Mesothelial cell of epicardium (in vitro differentiated cells): ENCODE measurements around the gene TP53I11. TPM values are rescaled to one million over a fixed set of nuclear protein-coding genes. Genes with fewer than 3 reads are reported as not detected.

ENCODE experiments used
- DNase-seq, 2 experiments: peaks; one replicate each; pipeline ENCODE4 v3.0.0; 2021; ENCODE audit warnings: low spot score in 2 of 2; ENCODE audit not compliant: unreplicated experiment in 2 of 2
- H3K27ac Mint-ChIP-seq: 2 replicates; pipeline ENCODE4 v1.8.0; 2021; ENCODE audit warnings: mixed read lengths
- H3K27me3 Mint-ChIP-seq: 2 replicates; pipeline ENCODE4 v1.8.0; 2021; ENCODE audit warnings: low read depth, mixed read lengths
- H3K36me3 Mint-ChIP-seq: 2 replicates; pipeline ENCODE4 v1.8.0; 2021; ENCODE audit warnings: mixed read lengths
- H3K4me1 Mint-ChIP-seq: 2 replicates; pipeline ENCODE4 v1.8.0; 2021; ENCODE audit warnings: mixed read lengths
- H3K4me3 Mint-ChIP-seq: 2 replicates; pipeline ENCODE4 v1.8.0; 2021; ENCODE audit warnings: mild to moderate bottlenecking, moderate library complexity, mixed read lengths
- H3K9me3 Mint-ChIP-seq: 2 replicates; pipeline ENCODE4 v1.8.0; 2021; ENCODE audit warnings: mixed read lengths
- CTCF ChIP-seq: fragments of 200-600 bp; sonication (generic); IDR thresholded peaks from one replicate; pipeline ENCODE4 v1.5.0; 2021; ENCODE audit warnings: antibody characterized with exemption; ENCODE audit not compliant: unreplicated experiment
- total RNA-seq: library from RNA; stranded (reverse); gene quantifications from 3 replicates; pipeline ENCODE4 v1.2.1, GENCODE V29; 2021

Gene TP53I11
- total RNA-seq, 1 donor from 2014 or later: 81.0 TPM

- H3K4me3 Mint-ChIP-seq: no peak overlapping the region
- no peaks in the 10 kb centered on the region for H3K9me3 Mint-ChIP-seq
- DNase-seq: no peak
- H3K36me3 Mint-ChIP-seq: no peaks in the 10 kb centered on the region
- no peak for TF ChIP-seq CTCF
- peaks cover 13% of the 10 kb centered on the region for H3K4me1 Mint-ChIP-seq
- H3K27me3 Mint-ChIP-seq: no peaks in the 10 kb centered on the region
- H3K27ac Mint-ChIP-seq: peak overlapping the region; percentile 8
Observed at GRCh38 chr11:44893308-44893822, 57.3 kb downstream of the TP53I11 start.

- Mint-ChIP-seq H3K27me3 (no peaks in the 10 kb centered on the region), H3K4me3 (no peak overlapping the region), H3K36me3 (no peaks in the 10 kb centered on the region), H3K27ac (no peak overlapping the region), H3K9me3 (no peaks in the 10 kb centered on the region), H3K4me1 (peaks cover 13% of the 10 kb centered on the region)
- DNase-seq: no peak
- no peak for TF ChIP-seq CTCF
Observed at GRCh38 chr11:44892843-44893242, 57.8 kb downstream of the TP53I11 start.

- no peak for TF ChIP-seq CTCF
- DNase-seq: no peak
- H3K9me3 Mint-ChIP-seq: no peaks in the 10 kb centered on the region
- no peak overlapping the region for H3K27ac Mint-ChIP-seq
- no peaks in the 10 kb centered on the region for H3K27me3 Mint-ChIP-seq
- H3K4me1 Mint-ChIP-seq: peaks cover 34% of the 10 kb centered on the region
- H3K36me3 Mint-ChIP-seq: no peaks in the 10 kb centered on the region
- no peak overlapping the region for H3K4me3 Mint-ChIP-seq
Observed at GRCh38 chr11:44889266-44889665, 61.4 kb downstream of the TP53I11 start.

GRCh38 chr11:44887636-44888035 is 63.0 kb downstream of the TP53I11 start:
- TF ChIP-seq CTCF: no peak
- H3K4me1 Mint-ChIP-seq: peaks cover 24% of the 10 kb centered on the region
- no peak overlapping the region for H3K4me3 Mint-ChIP-seq
- H3K9me3 Mint-ChIP-seq: no peaks in the 10 kb centered on the region
- no peak overlapping the region for H3K27ac Mint-ChIP-seq
- H3K27me3 Mint-ChIP-seq: peaks cover 2% of the 10 kb centered on the region
- no peak for DNase-seq
- no peaks in the 10 kb centered on the region for H3K36me3 Mint-ChIP-seq

GRCh38 chr11:44886790-44887140 is 63.9 kb downstream of the TP53I11 start:
- no peak for DNase-seq
- TF ChIP-seq CTCF: no peak
- peaks cover 24% of the 10 kb centered on the region for H3K4me1 Mint-ChIP-seq
- no peaks in the 10 kb centered on the region for H3K36me3 Mint-ChIP-seq
- peaks cover 2% of the 10 kb centered on the region for H3K27me3 Mint-ChIP-seq
- H3K9me3 Mint-ChIP-seq: no peaks in the 10 kb centered on the region
- no peak overlapping the region for H3K27ac Mint-ChIP-seq
- H3K4me3 Mint-ChIP-seq: no peak overlapping the region
